Activated CD4-positive, alpha-beta T cell treated with anti-CD3 and anti-CD28 coated beads for 36 hours (primary cell): ENCODE measurements around the gene LTN1. TPM values are rescaled to one million over a fixed set of nuclear protein-coding genes. Genes with fewer than 3 reads are reported as not detected.
"Not testable (repeated sequence)": the region's sequence is repeated elsewhere in the genome, so short reads cannot be mapped to it uniquely, and the experiment has no call there.

ENCODE experiments used
- ATAC-seq: fragments of 200-7000 bp; cut with Tn5 transposase; one replicate; pipeline ENCODE4 v1.10.0; 2021; ENCODE audit warnings: mild to moderate bottlenecking, moderate library complexity
- CTCF ChIA-PET: fragments of 350-600 bp; sonication (Branson Sonifier 250); formaldehyde crosslinking; loops from one replicate; lab custom pipeline; 2021; ENCODE audit warnings: antibody characterized with exemption; lab: Charles Lee
- POLR2A ChIA-PET: fragments of 350-600 bp; sonication (Branson Sonifier 250); formaldehyde crosslinking; loops from one replicate; lab custom pipeline; 2021; ENCODE audit warnings: antibody characterized with exemption, inconsistent platforms; lab: Charles Lee
- DNase-seq: peaks from one replicate; pipeline ENCODE4 v3.0.0-alpha.2; 2020
- H3K27ac Mint-ChIP-seq: one replicate; pipeline ENCODE4 v1.8.0; 2021; ENCODE audit warnings: mixed read lengths
- H3K27me3 Mint-ChIP-seq: one replicate; pipeline ENCODE4 v1.8.0; 2021; ENCODE audit warnings: mixed read lengths
- H3K36me3 Mint-ChIP-seq: one replicate; pipeline ENCODE4 v1.8.0; 2021; ENCODE audit warnings: low read depth, mixed read lengths
- H3K4me1 Mint-ChIP-seq: one replicate; pipeline ENCODE4 v1.8.0; 2021; ENCODE audit warnings: mixed read lengths
- H3K4me3 Mint-ChIP-seq: one replicate; pipeline ENCODE4 v1.8.0; 2021; ENCODE audit warnings: mild to moderate bottlenecking, moderate library complexity, mixed read lengths
- H3K9me3 Mint-ChIP-seq: one replicate; pipeline ENCODE4 v1.8.0; 2021; ENCODE audit warnings: low read depth, mixed read lengths
- intact Hi-C, 2 experiments: fragments of 100-400 bp; cut with DNase I in 1 of 2; cut with micrococcal nuclease in 1 of 2; formaldehyde crosslinking; loops; one replicate each; pipeline versions ENCODE4 v1.14.2 to v1.15.1; 2022 to 2024; cut with DNase I, micrococcal nuclease
- total RNA-seq, 2 experiments: library from RNA; stranded (reverse); gene quantifications; one replicate each; pipeline ENCODE4 v1.2.3, GENCODE V29; 2021

LTN1 gene
- total RNA-seq, 2 experiments from 2014 or later: 26.6 to 29.4 TPM

GRCh38 chr21:28936036-28936435 is 56.6 kb downstream of the LTN1 start:
- CTCF ChIA-PET: interaction anchor here (1.1 kb wide), 1 partner anchor 190 kb away, joined by 4 read pairs; no protein-coding TSS in a partner anchor
- Mint-ChIP-seq H3K4me3 (no peak overlapping the region), H3K4me1 (no peaks in the 10 kb centered on the region), H3K36me3 (peaks cover 37% of the 10 kb centered on the region), H3K9me3 (no peaks in the 10 kb centered on the region), H3K27me3 (no peaks in the 10 kb centered on the region), H3K27ac (no peak overlapping the region)
- intact Hi-C loops: no loop called here
- ATAC-seq (no peak), DNase-seq (no peak)
- POLR2A ChIA-PET: no interaction called here

GRCh38 chr21:28932717-28933116 is 60.0 kb downstream of the LTN1 start:
- peaks cover 43% of the 10 kb centered on the region for H3K36me3 Mint-ChIP-seq
- no peaks in the 10 kb centered on the region for H3K27me3 Mint-ChIP-seq
- H3K9me3 Mint-ChIP-seq: no peaks in the 10 kb centered on the region
- no peak overlapping the region for H3K27ac Mint-ChIP-seq
- H3K4me1 Mint-ChIP-seq: no peaks in the 10 kb centered on the region
- no peak for ATAC-seq
- ChIA-PET CTCF (no interaction called here), POLR2A (interaction anchor here (0.5 kb wide), 1 partner anchor 18 kb away, joined by 5 read pairs; no protein-coding TSS in a partner anchor)
- DNase-seq: no peak
- intact Hi-C loops: no loop called here
- H3K4me3 Mint-ChIP-seq: no peak overlapping the region

GRCh38 chr21:28931708-28932372 is 60.8 kb downstream of the LTN1 start:
- DNase-seq, H3K27me3 Mint-ChIP-seq, ATAC-seq, H3K27ac Mint-ChIP-seq, H3K4me3 Mint-ChIP-seq, H3K9me3 Mint-ChIP-seq, H3K4me1 Mint-ChIP-seq, intact Hi-C loops: not testable (repeated sequence)
- peaks cover 41% of the 10 kb centered on the region for H3K36me3 Mint-ChIP-seq
- CTCF ChIA-PET: interaction anchor here (0.6 to 1.3 kb wide), 2 partner anchors 25 to 93 kb away, joined by 3 read pairs; no protein-coding TSS in a partner anchor
- POLR2A ChIA-PET: interaction anchor here (0.6 kb wide), 1 partner anchor 42 kb away, joined by 6 read pairs; no protein-coding TSS in a partner anchor

GRCh38 chr21:28928578-28929420 is 63.9 kb downstream of the LTN1 start:
- DNase-seq (no peak), ATAC-seq (no peak)
- Mint-ChIP-seq H3K9me3 (no peaks in the 10 kb centered on the region), H3K4me1 (no peaks in the 10 kb centered on the region), H3K27me3 (no peaks in the 10 kb centered on the region), H3K27ac (no peak overlapping the region), H3K4me3 (no peak overlapping the region), H3K36me3 (peaks cover 39% of the 10 kb centered on the region)
- POLR2A ChIA-PET: interaction anchor here (0.6 kb wide), 1 partner anchor 415 kb away, joined by 8 read pairs; no protein-coding TSS in a partner anchor
- intact Hi-C loops: no loop called here
- CTCF ChIA-PET: interaction anchor here (0.6 to 1.0 kb wide), 2 partner anchors 11 to 21 kb away, joined by 3 to 4 read pairs; no protein-coding TSS in a partner anchor

- ChIA-PET CTCF (interaction anchor here (0.6 kb wide), 1 partner anchor 415 kb away, joined by 3 read pairs; no protein-coding TSS in a partner anchor), POLR2A (no interaction called here)
- Mint-ChIP-seq H3K27ac (no peak overlapping the region), H3K36me3 (peaks cover 36% of the 10 kb centered on the region), H3K27me3 (no peaks in the 10 kb centered on the region), H3K9me3 (no peaks in the 10 kb centered on the region), H3K4me3 (no peak overlapping the region), H3K4me1 (no peaks in the 10 kb centered on the region)
- ATAC-seq: no peak
- no peak for DNase-seq
- intact Hi-C loops: no loop called here
Observed at GRCh38 chr21:28927130-28927529, 65.5 kb downstream of the LTN1 start.

- Mint-ChIP-seq H3K4me3 (no peak overlapping the region), H3K27ac (no peak overlapping the region), H3K36me3 (peaks cover 23% of the 10 kb centered on the region), H3K4me1 (no peaks in the 10 kb centered on the region), H3K9me3 (no peaks in the 10 kb centered on the region), H3K27me3 (no peaks in the 10 kb centered on the region)
- ChIA-PET POLR2A (no interaction called here), CTCF (interaction anchor here (0.6 kb wide), 1 partner anchor 92 kb away, joined by 3 read pairs; no protein-coding TSS in a partner anchor)
- no peak for DNase-seq
- intact Hi-C loops: no loop called here
- ATAC-seq: no peak
Observed at GRCh38 chr21:28923439-28923975, 69.2 kb downstream of the LTN1 start.

- Mint-ChIP-seq H3K36me3 (peaks cover 22% of the 10 kb centered on the region), H3K4me1 (no peaks in the 10 kb centered on the region), H3K4me3 (no peak overlapping the region), H3K27me3 (no peaks in the 10 kb centered on the region), H3K27ac (no peak overlapping the region), H3K9me3 (no peaks in the 10 kb centered on the region)
- no peak for DNase-seq
- no peak for ATAC-seq
- CTCF ChIA-PET: no interaction called here
- POLR2A ChIA-PET: no interaction called here
- intact Hi-C loops: no loop called here
Observed at GRCh38 chr21:28922368-28922767, 70.3 kb downstream of the LTN1 start.

GRCh38 chr21:28916150-28916893 is 76.4 kb downstream of the LTN1 start:
- no peaks in the 10 kb centered on the region for H3K4me1 Mint-ChIP-seq
- DNase-seq (no peak), ATAC-seq (no peak)
- POLR2A ChIA-PET: no interaction called here
- no peaks in the 10 kb centered on the region for H3K36me3 Mint-ChIP-seq
- no peak overlapping the region for H3K4me3 Mint-ChIP-seq
- H3K9me3 Mint-ChIP-seq: no peaks in the 10 kb centered on the region
- intact Hi-C loops: no loop called here
- no peak overlapping the region for H3K27ac Mint-ChIP-seq
- no peaks in the 10 kb centered on the region for H3K27me3 Mint-ChIP-seq
- CTCF ChIA-PET: interaction anchor here (0.7 kb wide), 1 partner anchor 390 kb away, joined by 3 read pairs; no protein-coding TSS in a partner anchor

- intact Hi-C loops: no loop called here
- Mint-ChIP-seq H3K27me3 (no peaks in the 10 kb centered on the region), H3K4me3 (no peak overlapping the region), H3K4me1 (no peaks in the 10 kb centered on the region), H3K9me3 (no peaks in the 10 kb centered on the region), H3K27ac (no peak overlapping the region), H3K36me3 (no peaks in the 10 kb centered on the region)
- ATAC-seq: no peak
- ChIA-PET POLR2A (no interaction called here), CTCF (interaction anchor here (0.6 to 1.1 kb wide), 3 partner anchors 14 to 397 kb away, joined by 3 read pairs; no protein-coding TSS in a partner anchor)
- DNase-seq: no peak
Observed at GRCh38 chr21:28913071-28913470, 79.6 kb downstream of the LTN1 start.

GRCh38 chr21:28910280-28910887 is 82.3 kb downstream of the LTN1 start:
- intact Hi-C loops: no loop called here
- CTCF ChIA-PET: interaction anchor here (0.6 to 1.1 kb wide), 3 partner anchors 12 to 165 kb away, joined by 3 to 4 read pairs (median 4); no protein-coding TSS in a partner anchor
- H3K27ac Mint-ChIP-seq: no peak overlapping the region
- H3K4me1 Mint-ChIP-seq: no peaks in the 10 kb centered on the region
- no peaks in the 10 kb centered on the region for H3K36me3 Mint-ChIP-seq
- no peaks in the 10 kb centered on the region for H3K27me3 Mint-ChIP-seq
- ATAC-seq (no peak), DNase-seq (no peak)
- POLR2A ChIA-PET: no interaction called here
- no peaks in the 10 kb centered on the region for H3K9me3 Mint-ChIP-seq
- H3K4me3 Mint-ChIP-seq: no peak overlapping the region
